HG02943 (cell line): Measurements from ENCODE around the gene CAMK2A.

Experiments used
- ATAC-seq: cut with Tn5 transposase; IDR thresholded peaks from one replicate; pipeline ENCODE4 v1.9.1; 2021; ENCODE audit warnings: mild to moderate bottlenecking, low read depth, moderate library complexity; ENCODE audit not compliant: unreplicated experiment

CAMK2A gene

DNA sequence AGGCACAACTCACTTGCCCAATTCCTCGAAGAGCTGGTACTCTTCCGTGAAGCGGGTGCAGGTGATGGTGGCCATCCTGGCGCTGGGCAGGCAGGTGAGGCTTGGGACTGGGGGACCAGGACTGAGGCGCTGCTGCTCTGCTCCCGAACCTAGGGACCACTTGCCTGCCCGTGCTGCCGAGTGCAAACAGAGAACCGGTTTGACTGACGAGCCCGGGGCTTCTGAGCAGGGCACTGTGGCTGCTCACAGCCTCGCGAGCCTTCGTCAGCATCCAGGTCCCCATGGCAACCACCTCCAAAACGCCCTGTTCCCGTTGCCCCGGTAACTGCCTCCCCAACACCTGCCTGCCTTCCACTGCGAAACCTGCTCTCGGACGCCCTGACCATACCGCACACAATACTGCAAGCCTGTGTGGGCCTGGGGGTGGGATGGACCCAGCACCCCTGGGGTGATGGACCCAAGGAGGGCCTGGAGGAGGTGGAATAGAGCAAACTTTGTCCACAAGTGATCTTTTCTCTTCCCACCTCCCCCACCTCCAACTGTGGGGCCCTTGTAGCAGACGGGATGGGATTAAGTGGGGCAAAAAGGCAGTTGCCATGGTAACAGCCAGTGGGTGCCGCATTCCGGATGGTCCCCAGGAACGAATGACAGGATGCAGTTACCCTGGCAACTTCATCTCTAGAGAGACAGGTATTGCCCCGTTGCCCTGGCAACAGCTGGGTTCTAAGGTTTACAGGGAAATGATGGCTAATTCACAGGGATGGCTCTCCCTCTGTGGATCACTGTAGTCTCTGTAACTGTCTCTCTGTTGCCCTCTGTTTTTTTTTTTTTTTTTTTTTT is at the start of gene CAMK2A:
Gene CAMK2A, minus strand, starts transcription at position 223 of the 840 bp plus-strand sequence. Its CDS starts 148 bp downstream, at position 75.
- no peak for ATAC-seq

GRCh38 chr5:150339165-150339564 is 49.6 kb upstream of the CAMK2A start:
- no peak for ATAC-seq

DNA sequence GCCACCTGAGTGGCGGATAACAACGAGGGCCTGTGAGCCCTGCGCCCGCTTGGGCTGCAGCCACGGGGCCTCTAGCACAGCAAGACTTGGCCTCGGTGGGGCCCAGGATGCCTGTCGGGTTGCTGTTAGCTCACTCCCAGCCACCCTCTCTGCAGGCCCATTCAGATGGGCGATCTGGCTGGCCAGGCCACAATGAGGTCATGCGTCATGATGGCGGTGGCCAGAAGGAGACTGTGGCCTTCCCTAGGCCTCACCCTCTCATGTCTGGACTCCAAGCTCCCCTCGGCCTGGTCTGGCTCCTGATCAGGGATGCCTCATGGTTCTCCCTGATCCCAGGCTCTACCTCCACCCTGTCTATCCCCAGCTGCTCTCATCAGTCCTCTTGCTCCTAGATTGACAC is 49.0 kb upstream of the CAMK2A start:
- ATAC-seq, result no peak

GRCh38 chr5:150335778-150336177 is 46.2 kb upstream of the CAMK2A start:
- ATAC-seq, result no peak

GRCh38 chr5:150333400-150333799 is 43.8 kb upstream of the CAMK2A start:
- ATAC-seq, result no peak

DNA sequence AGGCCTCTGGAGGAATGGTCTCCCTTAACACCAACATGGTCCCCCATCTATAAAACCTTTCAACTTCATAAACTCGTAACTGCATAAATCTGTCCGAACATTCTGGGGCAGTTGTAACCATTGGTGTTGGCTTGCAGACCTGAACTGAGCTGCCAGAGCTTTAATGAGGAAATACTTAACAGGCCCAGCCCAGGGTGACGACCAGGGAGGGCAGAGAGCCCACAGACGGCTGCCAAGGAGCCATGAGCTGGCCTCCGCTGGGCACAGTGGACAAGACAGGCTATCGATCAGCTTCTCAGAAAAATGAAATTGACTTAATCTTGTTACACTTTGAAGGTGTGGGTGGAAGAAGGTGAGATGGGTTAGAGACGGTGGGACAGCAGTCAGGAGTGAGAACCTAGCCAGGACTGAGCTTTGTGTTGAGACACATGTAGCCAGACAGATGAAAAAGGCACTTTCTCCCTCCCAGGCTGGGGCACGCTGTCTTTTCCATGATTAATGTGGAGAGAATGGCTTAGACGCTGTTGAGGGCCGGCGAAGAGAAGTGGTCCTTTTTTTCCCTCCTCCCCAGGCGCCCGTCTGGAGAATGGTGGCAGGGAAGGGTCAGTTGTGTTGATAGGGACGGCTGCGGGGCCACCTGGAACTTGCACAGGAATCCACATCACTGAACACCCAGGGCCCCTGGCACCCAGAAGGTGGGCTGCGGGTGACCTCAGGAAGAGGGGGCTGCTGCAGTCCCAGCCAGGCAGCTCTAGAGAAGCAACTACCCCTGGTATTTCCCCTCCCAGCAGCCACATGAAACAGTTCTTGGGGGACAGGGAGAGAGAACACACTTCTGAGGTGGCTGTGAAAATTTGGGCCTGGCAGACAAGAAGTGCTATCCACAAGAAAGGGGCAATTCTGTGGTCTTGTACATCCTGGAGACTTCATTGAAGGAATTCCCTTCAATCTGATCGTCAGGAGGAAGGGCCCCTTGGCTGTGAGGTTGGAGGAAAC is 40.6 kb upstream of the CAMK2A start:
- no peak for ATAC-seq

DNA sequence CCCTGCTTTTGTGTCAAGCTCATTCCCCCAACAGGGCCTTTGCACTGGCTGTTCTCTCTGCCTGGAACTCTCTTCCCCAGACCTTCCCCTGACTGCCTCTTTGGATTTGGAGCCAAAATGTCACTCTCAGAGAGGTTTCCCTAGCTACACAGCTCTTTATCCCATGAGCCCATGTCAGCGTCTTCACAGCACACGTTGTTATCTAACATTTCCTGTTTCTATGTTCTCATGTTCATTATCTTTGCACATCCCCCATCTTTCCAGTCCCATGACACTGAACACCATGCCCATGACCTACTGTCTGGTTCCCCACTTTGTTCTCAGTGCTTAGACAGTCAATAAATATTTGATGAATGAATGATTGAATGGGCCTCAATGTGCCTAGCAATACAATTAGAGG is 39.5 kb upstream of the CAMK2A start:
- no peak for ATAC-seq

DNA sequence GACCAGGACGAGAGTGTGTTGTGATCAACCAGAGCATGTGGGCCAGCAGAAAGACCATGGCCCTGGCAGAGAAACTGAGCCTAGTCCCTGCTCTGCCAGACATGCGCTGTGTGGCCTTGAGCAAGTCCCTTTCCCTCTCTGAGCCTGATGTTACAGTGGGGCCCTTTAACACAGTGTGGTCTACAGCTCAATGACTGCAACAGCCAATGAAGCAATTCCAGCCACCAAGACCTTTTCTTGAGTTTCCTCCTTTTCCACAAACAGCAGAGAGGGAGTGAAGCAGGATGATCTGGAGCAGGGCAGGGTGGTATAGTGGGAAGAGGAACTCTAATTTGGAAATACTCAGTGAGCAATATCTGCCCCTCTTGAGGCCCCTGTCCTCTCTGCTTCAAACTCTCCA is 38.9 kb upstream of the CAMK2A start:
- no peak for ATAC-seq

- no peak for ATAC-seq
Observed at GRCh38 chr5:150327139-150327538, 37.6 kb upstream of the CAMK2A start.

DNA sequence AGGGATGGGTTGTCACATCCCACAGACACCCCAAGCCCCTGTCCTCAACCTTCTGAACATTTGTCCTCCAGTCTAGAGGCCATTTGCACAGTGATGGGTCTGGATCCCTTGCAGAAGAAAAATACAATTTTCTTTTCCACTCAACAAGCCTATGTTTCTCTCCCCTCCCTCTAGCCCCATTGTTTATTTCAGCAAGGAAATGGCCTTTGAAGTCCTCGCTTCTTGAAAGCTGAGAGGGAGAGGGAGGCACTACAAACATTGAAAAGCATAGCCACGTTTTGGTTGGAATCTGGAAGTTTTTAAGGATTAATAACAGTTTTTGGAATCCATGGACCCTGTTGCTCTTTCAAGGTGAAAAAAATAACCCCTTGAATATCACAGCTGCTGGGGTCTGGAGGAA is 37.1 kb upstream of the CAMK2A start:
- ATAC-seq, result no peak

DNA sequence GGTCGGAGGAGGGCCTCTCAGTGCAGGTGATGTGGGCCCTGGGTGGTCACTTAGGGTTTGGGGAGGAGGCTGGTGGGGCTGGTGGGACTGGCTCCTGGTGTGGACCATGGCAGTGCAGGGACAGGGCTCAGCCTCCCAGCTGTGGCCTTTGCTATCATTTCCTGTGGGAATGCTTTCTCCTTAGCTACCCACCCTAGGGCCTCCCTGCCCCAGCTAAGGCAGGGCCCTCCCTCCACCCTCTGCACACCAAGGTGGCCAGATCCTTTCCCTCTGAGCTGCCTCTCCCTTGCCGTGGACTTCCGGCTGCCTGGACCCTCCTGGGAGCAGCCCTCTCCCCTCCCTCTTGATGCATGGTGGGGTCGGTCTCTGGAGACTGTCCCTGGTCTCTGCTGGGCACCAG is 35.9 kb upstream of the CAMK2A start:
- ATAC-seq, result no peak

- ATAC-seq, result no peak
Observed at GRCh38 chr5:150323819-150324218, 34.2 kb upstream of the CAMK2A start.

DNA sequence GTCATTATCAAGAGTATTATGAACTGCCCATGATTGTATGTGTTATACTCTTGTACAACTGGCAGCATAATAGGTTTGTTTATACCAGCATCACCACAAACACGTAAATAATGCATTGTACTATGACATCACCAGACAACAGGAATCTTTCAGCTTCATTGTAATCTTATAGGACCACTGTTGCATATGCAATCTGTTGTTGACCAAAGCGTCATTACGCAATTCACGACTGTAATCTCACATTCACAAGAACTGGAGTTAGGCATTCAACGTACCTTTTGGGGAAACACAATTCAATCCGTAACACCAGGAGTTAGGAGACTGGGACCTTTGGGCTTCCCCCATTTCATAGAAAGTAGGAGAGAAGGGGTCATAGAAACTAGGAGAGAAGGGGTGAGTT is 33.5 kb upstream of the CAMK2A start:
- ATAC-seq, result no peak

DNA sequence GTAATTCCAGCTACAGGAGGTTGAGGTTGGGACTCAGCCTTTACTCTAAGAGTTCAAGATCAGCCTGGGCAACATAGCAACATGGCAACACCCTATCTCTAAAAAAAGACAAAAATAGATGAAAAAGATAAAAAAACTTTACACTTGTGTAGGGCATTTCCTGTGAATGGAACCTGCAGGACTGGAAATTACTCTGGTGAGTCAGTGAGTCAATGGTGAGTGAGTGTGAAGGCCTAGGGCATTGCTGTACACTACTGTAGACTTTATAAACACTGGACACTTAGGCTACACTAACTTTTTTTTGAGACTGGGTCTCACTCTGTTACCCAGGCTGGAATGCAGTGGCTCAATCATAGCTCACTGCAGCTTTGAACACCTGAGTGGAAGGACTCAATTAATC is 32.6 kb upstream of the CAMK2A start:
- ATAC-seq, result no peak

DNA sequence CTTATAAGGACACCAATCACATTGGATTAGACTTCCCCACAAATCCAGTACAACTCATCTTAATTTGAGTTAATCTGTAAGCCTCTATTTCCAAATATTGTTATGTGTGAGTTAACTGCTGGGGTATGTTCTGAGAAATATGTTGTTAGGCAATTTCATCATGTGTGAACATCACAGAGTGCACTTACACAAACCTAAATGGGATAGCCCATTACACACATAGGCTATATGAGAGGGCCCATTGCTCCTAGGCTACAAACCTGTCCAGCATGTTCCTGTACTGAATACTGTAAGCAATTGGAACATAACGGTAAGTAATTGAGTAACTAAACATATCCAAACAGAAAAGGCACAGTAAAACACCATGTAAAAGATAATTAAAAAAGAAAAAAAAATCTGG is 32.2 kb upstream of the CAMK2A start:
- no peak for ATAC-seq

- no peak for ATAC-seq
Observed at GRCh38 chr5:150321211-150321610, 31.6 kb upstream of the CAMK2A start.

DNA sequence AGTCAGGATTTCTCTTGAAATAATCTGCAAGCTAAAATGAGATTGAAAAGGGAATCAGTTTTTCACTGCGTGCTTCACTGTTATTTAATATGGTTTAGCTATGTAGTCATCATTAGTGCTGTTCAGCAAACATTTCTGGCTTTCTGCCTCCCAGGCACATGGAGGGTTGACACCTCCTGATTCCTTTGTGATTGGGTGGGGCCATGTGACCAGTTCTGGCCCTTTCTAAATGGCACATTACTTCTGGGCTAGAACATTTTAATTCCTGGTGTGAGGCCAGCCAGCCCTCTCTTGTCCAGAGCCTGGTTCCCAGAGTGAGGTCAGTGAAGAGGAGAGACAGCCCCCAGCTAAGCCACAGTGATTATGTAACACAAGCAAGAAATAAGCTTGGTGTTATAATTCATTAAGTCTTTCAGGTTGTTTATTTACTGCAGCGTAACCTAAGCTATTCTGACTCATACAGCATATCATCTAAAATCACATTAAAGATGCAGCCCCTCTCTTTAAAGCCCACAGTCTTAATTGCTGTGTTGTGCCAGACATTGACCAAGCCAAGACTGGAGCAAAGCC is 30.6 kb upstream of the CAMK2A start:
- no peak for ATAC-seq

- no peak for ATAC-seq
Observed at GRCh38 chr5:150319484-150319790, 29.9 kb upstream of the CAMK2A start.

DNA sequence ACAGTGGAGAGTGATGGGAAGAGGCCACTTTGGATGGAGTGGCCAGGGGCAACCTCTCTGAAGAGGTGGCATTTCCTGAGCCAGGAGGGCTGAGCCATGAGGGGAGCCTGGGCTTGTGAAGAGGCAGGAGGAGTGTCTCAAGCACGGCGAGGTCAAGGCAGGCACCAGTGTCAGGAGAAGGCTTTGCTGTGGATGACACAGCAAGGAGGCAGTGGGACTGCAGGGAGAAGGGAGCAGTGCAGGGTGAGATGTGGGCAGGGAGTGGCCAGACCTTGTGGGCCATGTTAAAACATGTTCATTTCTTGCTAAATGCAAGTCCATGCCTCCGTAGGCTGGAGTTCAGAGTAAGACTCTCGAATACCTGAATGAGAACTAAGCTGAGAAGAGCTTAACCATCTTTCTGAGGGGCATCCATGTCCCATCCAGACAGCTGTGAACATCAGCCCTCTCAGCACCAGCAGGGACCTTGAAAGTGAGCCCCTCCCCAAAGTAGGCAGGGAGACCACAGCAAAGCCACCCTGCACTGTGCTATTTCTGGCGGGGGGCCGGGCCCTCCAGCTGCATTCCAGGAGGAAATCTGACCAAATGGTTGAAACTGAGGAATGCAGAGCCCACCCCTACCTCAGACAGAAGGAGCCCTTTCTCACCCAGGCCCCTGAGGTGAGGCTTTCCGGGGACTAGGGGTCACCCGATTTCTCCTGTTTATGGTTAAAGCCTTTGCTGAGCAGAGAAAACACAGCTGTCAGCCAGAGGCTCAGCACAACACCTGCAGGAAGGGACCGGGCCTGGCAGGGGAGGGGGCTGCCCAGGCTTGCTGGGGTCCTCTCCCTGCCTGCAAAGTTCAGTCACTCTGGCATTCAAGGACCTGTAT is 29.3 kb upstream of the CAMK2A start:
- no peak for ATAC-seq
